HTR-8/SVneo (cell line): ENCODE data around the gene NFIL3.
"Not testable (repeated sequence)": the region's sequence is repeated elsewhere in the genome, so short reads cannot be mapped to it uniquely, and the experiment has no call there.

Experiments used
- DNase-seq: peaks from one replicate; pipeline ENCODE4 v3.0.0; 2011; ENCODE audit warnings: low spot score, mixed read lengths; ENCODE audit not compliant: insufficient read length
- FAIRE-seq: peaks from 2 replicates; lab custom pipeline; 2011; peaks lifted over from hg19 to GRCh38; lab: Jason Lieb, UNC

The NFIL3 gene, protein sequence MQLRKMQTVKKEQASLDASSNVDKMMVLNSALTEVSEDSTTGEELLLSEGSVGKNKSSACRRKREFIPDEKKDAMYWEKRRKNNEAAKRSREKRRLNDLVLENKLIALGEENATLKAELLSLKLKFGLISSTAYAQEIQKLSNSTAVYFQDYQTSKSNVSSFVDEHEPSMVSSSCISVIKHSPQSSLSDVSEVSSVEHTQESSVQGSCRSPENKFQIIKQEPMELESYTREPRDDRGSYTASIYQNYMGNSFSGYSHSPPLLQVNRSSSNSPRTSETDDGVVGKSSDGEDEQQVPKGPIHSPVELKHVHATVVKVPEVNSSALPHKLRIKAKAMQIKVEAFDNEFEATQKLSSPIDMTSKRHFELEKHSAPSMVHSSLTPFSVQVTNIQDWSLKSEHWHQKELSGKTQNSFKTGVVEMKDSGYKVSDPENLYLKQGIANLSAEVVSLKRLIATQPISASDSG

DNA sequence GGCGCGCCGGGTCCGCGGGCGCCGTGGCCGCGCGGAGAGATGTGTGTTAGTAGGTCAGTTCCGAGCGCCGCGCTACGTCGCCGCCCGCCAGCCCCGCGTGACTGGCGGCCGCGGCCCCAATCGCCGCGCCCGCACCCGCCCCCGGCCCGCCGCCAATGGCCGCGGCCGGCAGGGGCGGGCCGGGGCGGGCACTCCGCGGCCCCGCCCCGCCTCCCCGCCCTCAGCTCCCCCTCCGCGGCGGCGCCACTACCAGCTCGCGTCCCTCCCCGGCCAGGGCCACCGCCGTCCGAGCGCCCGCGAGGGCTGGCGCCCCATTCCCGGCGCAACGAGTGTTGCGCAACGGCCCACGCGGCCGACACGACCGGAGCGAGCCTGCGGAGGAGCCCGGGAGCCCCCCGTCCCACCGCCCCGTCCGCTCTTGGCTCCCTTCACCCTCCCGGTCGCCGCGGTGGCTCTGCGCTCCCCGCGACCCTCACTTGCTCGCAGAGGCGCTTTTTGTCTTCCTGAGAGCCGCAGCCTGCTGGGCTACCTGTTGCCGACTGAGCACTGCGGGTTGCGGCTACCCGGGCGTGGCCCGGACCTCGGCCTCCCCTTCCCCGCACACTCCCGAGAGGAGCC, at the start of gene NFIL3:
Gene NFIL3, minus strand, starts transcription at position 48 of the 618 bp plus-strand sequence. CDS start 13,098 bp downstream, outside the sequence.
- peak; percentile 59 for DNase-seq
- FAIRE-seq = no peak

DNA sequence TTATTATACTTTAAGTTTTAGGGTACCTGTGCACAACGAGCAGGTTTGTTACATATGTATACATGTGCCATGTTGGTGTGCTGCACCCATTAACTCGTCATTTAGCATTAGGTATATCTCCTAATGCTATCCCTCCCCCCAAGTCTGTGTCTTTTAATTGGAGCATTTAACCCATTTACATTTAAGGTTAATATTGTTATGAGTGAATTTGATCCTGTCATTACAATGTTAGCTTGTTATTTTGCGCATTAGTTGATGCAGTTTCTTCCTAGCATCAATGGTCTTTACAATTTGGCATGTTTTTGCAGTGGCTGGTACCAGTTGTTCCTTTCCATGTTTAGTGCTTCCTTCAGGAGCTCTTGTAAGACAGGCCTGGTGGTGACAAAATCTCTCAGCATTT, 47.9 kb upstream of the NFIL3 start:
- not testable (repeated sequence) for FAIRE-seq, DNase-seq

- FAIRE-seq = no peak
Observed at GRCh38 chr9:91465420-91465819, 41.8 kb upstream of the NFIL3 start.

GRCh38 chr9:91458906-91459305, 35.3 kb upstream of the NFIL3 start:
- FAIRE-seq (no peak), DNase-seq (no peak)

More at GRCh38 chr9:91465420-91465819, 41.8 kb upstream of the NFIL3 start:
- no peak for DNase-seq

GRCh38 chr9:91452844-91453243, 29.2 kb upstream of the NFIL3 start:
- FAIRE-seq (no peak), DNase-seq (no peak)

DNA sequence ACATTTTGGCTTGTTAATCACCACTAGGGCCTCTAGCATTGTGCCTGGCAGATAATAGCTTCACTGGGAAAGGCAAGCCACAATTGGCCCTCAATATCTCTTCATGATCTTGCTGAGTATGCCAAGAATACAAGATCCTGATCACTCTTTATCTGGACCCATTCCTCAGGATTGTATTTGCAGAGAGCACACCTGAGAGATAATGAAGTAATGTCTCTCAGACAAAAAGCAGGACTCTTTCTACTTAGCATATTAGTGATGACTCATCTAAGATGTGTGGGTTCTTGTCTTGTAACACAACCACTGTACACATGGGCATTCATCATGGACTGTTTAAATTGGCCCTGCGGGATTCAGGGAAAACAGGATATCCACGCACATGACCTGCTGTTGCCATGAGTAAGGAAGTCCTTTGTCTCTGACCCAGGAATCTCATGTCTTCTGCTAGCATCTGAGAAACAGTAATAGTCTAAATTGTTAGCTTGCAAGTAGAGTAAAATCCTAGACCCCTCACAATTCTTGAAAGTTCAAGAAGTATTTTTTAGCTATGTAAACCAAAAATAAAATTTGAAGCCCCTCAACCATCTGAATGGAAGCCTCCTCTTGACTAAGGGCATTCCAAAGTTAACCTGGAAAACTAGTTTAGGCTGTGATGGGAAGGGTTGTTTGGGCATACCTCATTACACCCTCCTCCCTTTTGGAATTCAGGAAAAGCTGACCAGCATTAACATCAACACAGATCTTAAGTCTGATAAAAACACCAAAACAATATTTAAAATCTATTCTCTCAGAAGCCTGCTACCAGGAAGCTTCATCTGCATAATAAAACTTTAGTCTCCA, 28.0 kb upstream of the NFIL3 start:
- DNase-seq (no peak), FAIRE-seq (no peak)

DNA sequence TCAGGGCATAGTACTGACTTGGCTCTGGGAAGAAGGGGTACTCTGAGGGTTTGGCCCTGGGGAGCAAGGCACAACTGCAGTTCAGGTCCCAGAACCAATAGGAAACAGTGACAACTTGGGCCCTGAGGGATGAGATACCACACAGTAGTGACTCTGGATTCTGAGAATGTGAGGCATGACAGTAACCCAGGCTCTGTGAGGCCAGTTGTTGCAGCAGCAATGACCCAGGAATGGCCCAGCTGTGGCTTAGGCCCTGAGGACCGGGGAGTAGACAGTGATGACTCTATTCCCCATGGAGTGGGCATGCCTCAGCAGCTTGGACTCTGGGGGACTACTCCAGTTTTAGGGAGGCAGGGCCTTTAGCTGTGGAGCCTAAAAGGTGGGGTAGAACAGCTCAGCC, 21.5 kb upstream of the NFIL3 start:
- DNase-seq (no peak), FAIRE-seq (no peak)

DNA sequence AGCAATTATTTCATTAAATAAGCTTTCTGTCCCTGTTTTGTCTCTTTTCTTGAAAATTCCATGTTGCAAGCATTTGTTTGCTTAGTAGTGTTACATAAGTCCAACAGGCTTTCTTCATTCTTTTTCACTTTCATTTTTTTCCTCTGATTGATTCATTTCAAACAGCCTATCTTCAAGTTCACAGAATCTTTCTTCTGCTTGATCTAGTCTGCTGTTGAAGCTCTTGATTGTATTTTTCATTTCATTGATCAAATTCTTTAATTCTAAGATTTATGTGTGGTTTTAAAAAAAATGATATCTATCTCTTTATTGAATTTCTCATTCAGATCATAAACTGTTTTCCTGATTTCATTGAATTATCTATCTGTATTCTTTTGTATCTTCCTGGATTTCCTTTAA, 20.4 kb upstream of the NFIL3 start:
- no peak for DNase-seq
- FAIRE-seq = no peak

GRCh38 chr9:91443321-91443993, 19.8 kb upstream of the NFIL3 start:
- FAIRE-seq (no peak), DNase-seq (no peak)

DNA sequence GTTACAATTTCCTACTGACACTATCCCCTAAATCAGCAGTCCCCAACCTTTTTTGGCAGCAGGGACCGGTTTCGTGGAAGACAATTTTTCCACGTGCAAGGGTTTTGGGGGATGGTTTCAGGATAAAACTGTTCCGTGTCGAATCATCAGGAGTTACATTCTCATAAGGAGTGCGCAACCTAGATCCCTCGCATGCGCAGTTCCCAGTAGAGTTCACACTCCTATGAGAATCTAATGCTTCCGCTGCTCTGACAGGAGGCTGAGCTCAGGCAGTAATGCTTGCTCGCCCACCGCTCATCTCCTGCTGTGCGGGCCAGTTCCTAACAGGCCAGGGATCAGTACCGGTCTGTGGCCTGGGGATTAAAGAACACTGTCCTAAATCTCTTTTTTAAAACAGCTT, 13.2 kb upstream of the NFIL3 start:
- FAIRE-seq (no peak), DNase-seq (no peak)

GRCh38 chr9:91433180-91433579, 9.5 kb upstream of the NFIL3 start:
- DNase-seq = no peak
- peak; percentile 60 for FAIRE-seq

DNA sequence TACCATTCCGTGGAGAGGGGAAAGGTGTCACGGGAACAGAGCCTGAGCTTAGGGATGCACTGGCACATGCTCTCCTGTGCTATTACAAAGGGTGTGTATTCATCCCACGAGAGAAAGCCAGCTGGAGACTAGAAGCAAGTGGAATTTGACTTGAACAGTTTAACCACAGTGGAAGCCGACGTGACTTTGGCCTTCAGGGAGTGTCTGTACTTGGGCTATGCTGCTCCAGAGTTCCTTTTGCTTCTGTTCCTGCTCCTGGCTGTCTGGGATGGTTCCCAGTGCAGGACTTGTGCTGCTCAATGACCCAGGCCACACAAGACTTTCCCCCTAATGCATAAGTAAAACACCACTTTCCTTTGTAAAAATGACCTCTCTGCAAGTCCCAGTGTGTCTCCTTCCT, 7.9 kb upstream of the NFIL3 start:
- FAIRE-seq (no peak), DNase-seq (no peak)

- DNase-seq (no peak), FAIRE-seq (no peak)
Observed at GRCh38 chr9:91429501-91429900, 5.9 kb upstream of the NFIL3 start.

DNA sequence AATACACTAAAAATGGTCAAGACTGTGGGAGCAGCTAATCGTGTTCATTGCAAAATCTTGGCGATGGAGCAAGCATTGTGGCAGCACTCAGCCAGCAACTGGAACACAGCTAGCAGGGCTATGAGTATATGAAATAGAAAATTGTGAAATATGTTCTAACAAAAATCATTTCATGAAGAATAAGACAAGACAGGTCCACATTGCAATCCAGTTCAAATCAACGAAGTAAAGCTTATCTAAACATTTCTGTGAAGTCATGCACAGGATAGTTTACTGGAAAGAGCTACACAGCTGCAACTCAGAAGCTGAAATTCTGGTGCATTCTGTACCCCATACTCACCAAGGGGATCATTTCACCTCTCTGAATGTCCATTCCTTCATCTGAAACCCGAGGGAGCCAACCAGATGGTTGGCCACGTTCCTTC, 5.3 kb upstream of the NFIL3 start:
- FAIRE-seq (no peak), DNase-seq (no peak)

DNA sequence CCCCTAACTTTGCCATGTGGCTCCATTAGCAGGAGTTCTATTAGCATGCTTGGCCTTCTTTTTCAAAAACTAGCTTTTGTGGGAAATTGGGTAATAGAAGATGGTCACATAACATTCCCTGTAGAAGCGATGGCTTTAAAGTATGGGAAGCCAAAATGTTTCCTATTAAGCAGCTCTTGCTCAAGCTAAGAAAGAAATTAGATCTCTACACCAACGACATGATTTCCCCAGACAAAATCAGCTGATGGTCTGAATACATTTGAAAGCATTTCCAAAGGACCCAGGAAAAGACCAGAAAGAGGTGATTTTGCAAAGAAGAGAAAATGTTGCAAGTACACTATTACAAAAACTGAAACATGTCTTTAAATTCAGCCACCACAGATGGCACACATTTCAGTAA, 4.8 kb upstream of the NFIL3 start:
- DNase-seq (no peak), FAIRE-seq (no peak)

- DNase-seq (no peak), FAIRE-seq (no peak)
Observed at GRCh38 chr9:91427873-91428272, 4.2 kb upstream of the NFIL3 start.

GRCh38 chr9:91426123-91426745, 2.6 kb upstream of the NFIL3 start:
- DNase-seq (peak; percentile 61), FAIRE-seq (no peak)

GRCh38 chr9:91425271-91425670, 1.6 kb upstream of the NFIL3 start:
- no peak for FAIRE-seq
- no peak for DNase-seq

GRCh38 chr9:91424403-91425176, 958 bp upstream of the NFIL3 start:
- FAIRE-seq (no peak), DNase-seq (no peak)
